HG03045 (cell line): ENCODE results near the gene WNK1.
"Not testable (repeated sequence)": the region's sequence is repeated elsewhere in the genome, so short reads cannot be mapped to it uniquely, and the experiment has no call there.

Experiments used
- ATAC-seq: cut with Tn5 transposase; IDR thresholded peaks from one replicate; pipeline ENCODE4 v1.9.1; 2021; ENCODE audit warnings: mild to moderate bottlenecking, moderate library complexity; ENCODE audit not compliant: unreplicated experiment

Gene WNK1

GRCh38 chr12:905261-906031 is 153.1 kb downstream of the WNK1 start:
- no peak for ATAC-seq

DNA sequence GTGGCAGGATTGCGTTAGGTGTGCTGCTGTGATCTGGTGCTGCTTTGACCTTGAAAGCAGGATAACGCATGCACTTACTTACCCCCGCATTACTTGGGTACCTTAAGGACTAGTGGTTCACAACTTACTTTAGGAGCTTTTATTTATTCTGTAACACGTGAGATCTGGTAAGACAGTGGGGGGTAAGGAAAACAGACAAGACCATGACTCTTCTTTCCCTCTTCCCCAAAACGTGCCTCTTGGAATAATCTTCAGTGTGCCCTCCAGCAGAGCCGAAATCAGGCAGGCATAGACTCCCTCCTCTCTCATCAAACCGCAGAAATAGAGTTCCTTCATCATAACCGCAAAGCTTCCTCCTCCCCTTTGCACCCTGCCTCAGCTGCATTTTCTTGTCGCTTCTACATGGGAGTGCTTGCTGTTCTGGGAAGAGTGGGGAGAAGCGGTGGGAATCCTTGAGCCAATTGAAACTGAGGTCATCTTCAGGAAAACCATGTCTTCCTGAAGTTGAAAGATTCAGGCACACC is 153.7 kb downstream of the WNK1 start:
- ATAC-seq, result no peak

DNA sequence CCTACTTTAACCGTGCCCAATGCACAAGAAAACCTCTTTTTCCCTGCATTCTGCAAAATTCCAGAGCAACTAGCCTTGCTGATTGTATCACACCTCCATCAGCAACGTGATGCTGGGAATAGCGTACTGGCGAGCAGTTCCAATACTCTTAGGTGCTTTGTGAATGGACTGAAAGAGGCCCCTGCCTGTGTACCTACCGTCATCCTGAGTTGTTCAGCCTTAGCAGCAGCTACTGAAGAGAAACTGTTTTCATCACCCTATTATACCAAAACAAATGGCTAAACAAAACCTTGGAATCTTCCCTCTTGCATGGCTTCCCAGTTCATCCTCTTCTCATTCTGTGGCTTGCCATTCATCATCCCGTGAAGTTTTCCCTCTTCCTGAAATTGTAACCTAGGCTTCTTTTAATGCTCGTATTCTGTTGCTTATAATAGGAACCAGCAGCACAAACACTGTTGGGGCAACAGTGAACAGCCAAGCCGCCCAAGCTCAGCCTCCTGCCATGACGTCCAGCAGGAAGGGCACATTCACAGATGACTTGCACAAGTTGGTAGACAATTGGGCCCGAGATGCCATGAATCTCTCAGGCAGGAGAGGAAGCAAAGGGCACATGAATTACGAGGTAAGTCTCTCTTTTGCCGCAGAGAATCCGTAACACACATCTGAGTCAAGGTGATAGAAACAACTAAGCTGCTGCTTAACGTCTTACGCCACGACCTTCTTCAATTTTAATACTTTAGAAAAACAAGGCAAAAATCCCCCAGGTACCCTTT is 155.2 kb downstream of the WNK1 start:
- ATAC-seq, result no peak

DNA sequence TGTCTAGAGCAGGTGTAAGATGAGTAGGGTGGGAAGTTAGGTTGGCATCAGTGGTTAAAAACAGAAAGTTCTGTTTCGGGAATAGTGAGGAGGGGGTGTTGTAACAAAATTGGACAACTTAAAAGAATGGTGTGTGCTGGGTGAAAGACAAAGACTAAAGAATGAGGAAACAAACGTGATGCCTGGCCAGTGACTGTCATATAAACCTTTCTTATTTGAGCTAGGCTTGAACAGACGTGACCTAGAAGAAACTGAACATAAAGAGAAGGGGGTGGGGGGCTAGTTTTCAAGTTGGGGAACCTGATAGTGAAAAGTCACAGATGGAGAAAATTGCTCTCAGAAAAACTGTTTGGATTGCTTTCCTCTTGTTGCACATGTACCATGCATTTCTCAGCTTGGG is 157.5 kb downstream of the WNK1 start:
- ATAC-seq, result no peak

- ATAC-seq, result no peak
These were observed 158.0 kb downstream of the WNK1 start for GRCh38 chr12:910416-910815.

- ATAC-seq, result no peak
These were observed 158.9 kb downstream of the WNK1 start for GRCh38 chr12:911191-911826.

DNA sequence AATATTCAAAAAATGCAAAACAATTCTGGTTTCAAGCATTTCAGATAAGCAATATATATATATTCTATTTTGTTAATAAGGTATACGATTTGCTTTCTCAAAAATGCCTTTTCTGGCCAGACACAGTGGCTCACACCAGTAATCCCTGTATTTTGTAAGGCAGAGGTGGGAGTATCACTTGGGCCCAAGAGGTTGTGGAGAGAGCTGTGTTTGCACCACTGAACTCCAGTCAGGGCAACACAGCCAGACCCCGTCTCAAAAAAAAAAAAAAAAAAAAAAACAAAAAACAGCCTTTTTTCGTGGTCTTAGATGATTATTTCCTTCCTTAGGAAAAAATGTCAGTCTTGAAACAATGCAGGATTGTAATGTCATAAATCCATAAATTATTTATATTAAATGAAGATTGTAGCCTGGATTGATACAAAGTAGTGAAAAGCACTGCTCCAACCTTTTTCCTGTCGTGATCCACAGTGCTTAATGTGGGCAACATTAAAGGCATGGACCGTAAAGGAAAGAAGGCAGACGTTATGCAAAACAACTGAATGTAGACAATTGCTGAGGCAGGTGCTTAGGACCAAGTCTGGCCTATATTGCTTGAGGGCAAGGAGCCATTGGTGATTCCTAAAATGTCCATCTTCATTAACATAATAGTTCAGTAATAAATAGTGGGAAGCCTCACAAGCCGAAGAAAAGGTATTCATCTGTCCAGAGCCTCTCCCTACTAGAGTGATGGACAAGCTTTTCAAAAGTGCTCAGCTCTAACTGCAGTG is 160.3 kb downstream of the WNK1 start:
- no peak for ATAC-seq

DNA sequence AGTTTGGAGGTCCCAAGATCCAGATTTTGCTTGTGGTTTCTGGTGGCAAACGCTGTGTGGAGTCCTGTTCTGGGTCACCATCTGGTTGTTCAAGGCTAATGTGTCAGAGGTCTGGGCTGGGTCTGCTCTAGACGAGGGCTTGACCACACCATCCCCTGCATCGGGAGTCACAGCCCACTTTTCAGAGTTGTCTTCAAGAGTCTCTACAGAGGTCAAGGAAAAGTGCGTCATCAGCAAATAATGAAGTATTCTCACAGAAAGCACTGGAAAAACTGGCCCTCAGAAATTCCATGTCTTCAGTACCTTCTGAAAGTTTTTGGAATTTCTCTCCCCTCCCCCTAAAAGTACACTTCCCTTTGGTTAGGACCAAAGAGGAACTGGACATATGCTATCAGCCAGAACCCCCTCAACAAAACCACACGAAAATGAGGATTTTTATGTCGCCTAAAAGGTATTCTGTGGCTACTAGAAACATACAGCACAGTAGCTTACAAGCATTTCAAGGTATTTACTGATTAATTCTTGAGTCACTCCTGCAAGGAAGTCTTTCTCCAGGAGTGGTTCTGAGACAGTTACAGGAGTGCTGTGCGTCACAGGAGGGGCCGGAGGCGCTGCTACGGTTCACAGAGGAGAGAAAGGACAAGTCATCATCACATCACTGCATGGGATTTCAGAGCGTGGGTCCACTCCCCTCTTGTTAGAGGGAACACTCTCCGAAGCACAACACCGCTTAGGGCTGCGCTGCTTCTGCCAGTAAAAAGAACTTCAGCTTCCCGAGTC is 161.7 kb downstream of the WNK1 start:
- no peak for ATAC-seq

DNA sequence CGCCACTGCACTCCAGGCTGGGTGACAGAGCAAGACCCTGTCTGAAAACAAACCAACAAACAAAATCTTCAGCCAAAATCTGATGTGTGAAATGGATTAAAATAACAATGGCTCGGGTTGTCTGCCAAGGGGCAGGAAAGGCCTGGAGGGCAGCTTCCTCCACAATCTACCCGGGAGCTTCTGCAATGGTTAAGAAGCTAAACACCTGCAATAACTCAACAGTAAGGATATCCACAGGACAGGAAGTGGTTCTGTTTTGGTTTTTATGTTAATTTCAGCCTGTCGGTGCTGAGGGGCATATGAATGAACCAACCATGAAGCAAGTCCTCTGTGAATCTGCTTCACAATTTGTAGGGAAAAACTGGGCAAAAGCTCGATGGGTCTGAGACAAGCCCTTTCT is 162.7 kb downstream of the WNK1 start:
- no peak for ATAC-seq

GRCh38 chr12:916240-916639 is 163.9 kb downstream of the WNK1 start:
- no peak for ATAC-seq

GRCh38 chr12:916712-917445 is 164.5 kb downstream of the WNK1 start:
- ATAC-seq, result no peak

DNA sequence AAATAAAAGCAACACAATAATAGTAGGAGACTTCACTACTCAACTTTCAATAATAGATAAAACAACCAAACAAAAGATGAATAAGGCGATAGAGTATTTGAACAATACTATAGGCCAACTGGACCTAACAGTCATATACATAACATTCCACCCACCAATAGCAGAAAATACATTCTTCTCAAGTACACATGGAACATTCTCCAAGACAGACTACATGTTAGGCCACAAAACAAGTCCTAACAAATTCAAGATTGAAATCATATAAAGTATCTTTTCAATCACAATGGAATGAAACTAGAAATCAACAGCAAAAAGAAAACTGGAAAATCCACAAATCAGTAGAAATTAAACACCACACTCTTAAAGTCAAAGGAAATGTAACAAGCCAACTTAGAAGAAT is 168.3 kb downstream of the WNK1 start:
- no peak for ATAC-seq

GRCh38 chr12:922285-922684 is 169.9 kb downstream of the WNK1 start:
- ATAC-seq, result no peak

GRCh38 chr12:926641-927040 is 174.3 kb downstream of the WNK1 start:
- ATAC-seq, result no peak

GRCh38 chr12:931060-931459 is 178.7 kb downstream of the WNK1 start:
- no peak for ATAC-seq

- ATAC-seq, result no peak
These were observed 179.2 kb downstream of the WNK1 start for GRCh38 chr12:931591-931990.

- not testable (repeated sequence) for ATAC-seq
These were observed 183.5 kb downstream of the WNK1 start for GRCh38 chr12:935891-936290.

DNA sequence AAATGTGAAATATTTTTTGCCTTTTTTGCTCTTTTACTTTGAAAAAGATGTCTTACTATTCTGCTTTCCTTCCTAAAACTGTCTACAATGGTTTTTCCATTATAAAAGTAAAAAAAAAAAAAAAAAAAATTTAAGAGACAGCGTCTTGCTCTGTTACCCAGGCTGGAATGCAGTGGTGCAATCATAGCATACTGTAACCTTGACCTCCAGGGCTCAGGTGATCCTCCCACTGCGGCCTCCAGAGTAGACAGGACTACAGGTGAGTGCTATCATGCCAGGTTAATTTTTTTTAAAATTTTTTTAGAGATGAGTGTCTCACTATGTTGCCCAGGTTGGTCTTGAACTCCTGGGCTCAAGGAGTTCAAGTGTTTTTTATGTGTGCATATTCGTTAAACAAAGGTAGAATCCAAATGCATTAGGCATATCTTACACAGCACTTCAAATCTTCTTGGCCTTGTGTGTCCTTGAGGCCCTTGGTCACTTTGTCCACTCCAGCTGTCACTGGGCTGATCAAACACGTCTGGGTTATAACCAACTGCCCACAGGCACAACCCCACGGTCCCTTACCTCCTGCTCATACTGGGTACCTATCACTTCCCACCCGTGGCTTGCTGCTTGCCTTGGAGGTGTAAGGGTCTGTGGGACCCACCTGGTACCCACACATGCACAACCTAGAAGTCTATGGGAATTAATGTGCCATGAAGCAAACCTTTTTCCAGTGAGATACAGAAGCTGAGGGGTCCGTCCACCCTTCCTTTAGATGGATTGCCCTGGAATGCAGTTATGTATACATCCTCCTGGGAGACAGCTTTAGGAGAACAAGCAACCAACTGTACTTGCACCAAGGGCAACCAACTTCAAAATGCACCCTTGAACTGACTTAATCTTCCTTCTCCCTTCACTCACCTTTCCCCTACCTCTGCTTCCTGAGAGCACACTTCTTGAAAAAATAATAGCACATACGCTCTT is 184.3 kb downstream of the WNK1 start:
- no peak for ATAC-seq
